ENCODE results near the gene POU2F3. TPM values are rescaled to one million over a fixed set of nuclear protein-coding genes. Genes with fewer than 3 reads are reported as not detected.

Gene POU2F3
- total RNA-seq, 4 donors from 2014 or later = 1.1 to 2.9 (median 1.5) TPM; not detected in 1

DNA sequence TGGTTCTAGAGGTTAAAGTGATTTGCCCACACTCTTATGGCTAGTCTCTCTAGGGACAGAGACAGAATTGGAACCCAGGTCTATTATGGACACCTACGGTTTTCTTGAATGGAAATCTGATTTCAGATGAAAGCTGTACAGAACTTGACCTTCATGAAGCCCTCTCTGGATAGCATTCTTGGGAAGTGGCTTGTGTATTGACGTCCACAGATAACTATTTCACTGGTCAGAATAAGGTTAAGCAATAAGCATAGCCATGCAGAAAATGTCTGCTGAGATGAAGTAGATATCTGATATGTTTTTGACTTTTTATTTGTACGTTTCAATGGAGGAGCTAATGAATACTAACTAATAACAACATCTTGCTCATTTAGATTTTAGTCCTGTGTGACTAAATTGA is 86.3 kb downstream of the POU2F3 start:
- Histone ChIP-seq H3K9me3 (no peaks in the 10 kb centered on the region), H3K36me3 (peaks cover 0 to 14% (median 0%) of the 10 kb centered on the region in 3 donors), H3K27me3 (peaks cover 0 to 5% (median 0%) of the 10 kb centered on the region in 4 donors), H3K4me3 (peak overlapping the region in 3 of 4 donors; percentile 48 to 80 (median 78)), H3K27ac (peak overlapping the region; percentile 28 to 94 (median 79)), H3K4me1 (peaks cover under 1 to 37% (median 8%) of the 10 kb centered on the region in 3 donors)
- WGBS, 2 donors = 51 to 63% methylated on average over 3 of the region's 3 CpGs
- no peak for DNase-seq
- no peak for TF ChIP-seq POLR2A (IDR thresholded peaks at IDR 0.05)
- TF ChIP-seq, protein P1, sequence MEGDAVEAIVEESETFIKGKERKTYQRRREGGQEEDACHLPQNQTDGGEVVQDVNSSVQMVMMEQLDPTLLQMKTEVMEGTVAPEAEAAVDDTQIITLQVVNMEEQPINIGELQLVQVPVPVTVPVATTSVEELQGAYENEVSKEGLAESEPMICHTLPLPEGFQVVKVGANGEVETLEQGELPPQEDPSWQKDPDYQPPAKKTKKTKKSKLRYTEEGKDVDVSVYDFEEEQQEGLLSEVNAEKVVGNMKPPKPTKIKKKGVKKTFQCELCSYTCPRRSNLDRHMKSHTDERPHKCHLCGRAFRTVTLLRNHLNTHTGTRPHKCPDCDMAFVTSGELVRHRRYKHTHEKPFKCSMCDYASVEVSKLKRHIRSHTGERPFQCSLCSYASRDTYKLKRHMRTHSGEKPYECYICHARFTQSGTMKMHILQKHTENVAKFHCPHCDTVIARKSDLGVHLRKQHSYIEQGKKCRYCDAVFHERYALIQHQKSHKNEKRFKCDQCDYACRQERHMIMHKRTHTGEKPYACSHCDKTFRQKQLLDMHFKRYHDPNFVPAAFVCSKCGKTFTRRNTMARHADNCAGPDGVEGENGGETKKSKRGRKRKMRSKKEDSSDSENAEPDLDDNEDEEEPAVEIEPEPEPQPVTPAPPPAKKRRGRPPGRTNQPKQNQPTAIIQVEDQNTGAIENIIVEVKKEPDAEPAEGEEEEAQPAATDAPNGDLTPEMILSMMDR (IDR thresholded peaks at IDR 0.05) = no peak
- intact Hi-C loops (cut with DNase I) = no loop called here

DNA sequence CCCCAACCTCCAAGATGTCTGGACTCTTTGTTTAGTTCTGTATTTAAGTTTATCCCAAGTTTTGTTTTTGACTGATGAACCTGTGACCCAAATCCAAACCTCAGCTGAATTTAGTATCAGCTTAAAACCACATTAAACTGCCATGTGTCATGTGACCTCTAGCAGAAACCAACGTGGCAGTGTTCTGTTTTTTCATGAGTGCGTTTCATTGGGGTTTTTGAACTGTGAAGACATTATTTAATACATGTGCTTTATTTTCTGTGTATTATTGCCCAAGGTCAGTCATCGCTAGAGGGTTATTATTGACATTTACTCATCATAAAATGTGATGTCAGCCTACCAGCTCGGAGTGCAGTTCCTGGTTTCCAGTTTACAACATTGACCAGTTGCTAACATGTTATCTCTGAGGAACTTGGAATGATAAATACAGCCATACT is 86.9 kb downstream of the POU2F3 start:
- Histone ChIP-seq H3K9me3 (no peaks in the 10 kb centered on the region), H3K4me1 (peaks cover 4 to 43% (median 8%) of the 10 kb centered on the region in 3 donors), H3K27ac (peak overlapping the region in 2 of 4 donors; percentile 79 to 94), H3K36me3 (peaks cover 0 to 14% (median 0%) of the 10 kb centered on the region in 3 donors), H3K27me3 (peaks cover 0 to 5% (median 0%) of the 10 kb centered on the region in 4 donors), H3K4me3 (no peak overlapping the region)
- intact Hi-C loops (cut with DNase I) = no loop called here
- 37 to 38% methylated on average over 4 of the region's 4 CpGs for WGBS, 2 donors
- TF ChIP-seq, protein P1 (IDR thresholded peaks at IDR 0.05) = no peak
- TF ChIP-seq POLR2A (IDR thresholded peaks at IDR 0.05) = no peak
- no peak for DNase-seq

DNA sequence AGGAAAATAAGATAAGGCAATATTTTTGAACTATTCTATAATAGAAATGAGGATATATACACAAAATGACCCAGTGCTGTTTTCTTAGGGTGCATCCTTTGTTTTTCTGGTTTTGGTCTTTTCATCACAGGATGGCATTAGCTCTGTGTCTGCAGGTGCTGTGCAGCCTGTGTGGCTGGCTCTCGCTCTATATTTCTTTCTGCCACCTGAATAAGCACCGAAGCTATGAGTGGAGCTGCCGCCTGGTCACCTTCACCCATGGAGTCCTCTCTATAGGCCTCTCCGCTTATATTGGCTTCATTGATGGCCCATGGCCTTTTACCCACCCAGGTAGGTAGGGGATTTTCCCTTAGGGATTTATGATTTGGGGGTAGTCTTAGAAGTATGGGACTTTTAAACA is 87.4 kb downstream of the POU2F3 start:
- no peaks in the 10 kb centered on the region for H3K9me3 ChIP-seq
- H3K4me3 ChIP-seq = no peak overlapping the region
- 91 to 96% methylated on average over 4 of the region's 4 CpGs for WGBS, 2 donors
- peaks cover 8 to 48% (median 8%) of the 10 kb centered on the region in 3 donors for H3K4me1 ChIP-seq
- peak overlapping the region in 1 of 4 donors; percentile 94 for H3K27ac ChIP-seq
- peaks cover 0 to 14% (median 0%) of the 10 kb centered on the region in 3 donors for H3K36me3 ChIP-seq
- no peak for DNase-seq
- peaks cover 0 to 5% (median 0%) of the 10 kb centered on the region in 4 donors for H3K27me3 ChIP-seq
- intact Hi-C loops (cut with DNase I) = no loop called here
- TF ChIP-seq POLR2A (IDR thresholded peaks at IDR 0.05) = no peak
- TF ChIP-seq, protein P1 (IDR thresholded peaks at IDR 0.05) = no peak

DNA sequence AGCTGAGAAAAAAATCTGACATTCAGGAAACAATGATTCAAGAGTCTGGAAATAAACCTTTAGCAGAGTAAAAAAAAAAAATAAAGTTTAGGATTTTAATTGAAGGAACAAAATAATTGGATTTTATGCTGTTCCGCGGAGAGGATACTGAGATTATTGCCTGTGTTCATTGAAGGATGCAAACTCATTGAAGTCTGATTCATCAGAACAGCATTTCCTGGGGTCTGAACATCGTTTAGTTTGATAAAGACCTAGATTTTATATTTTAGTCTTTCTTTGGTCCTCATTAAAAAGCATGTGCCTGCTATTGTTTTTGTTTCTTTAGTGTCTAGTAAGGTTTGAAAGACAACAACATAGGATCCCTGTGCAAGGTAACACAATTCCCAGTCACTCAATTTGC is 89.6 kb downstream of the POU2F3 start:
- Histone ChIP-seq H3K27me3 (peaks cover 0 to 5% (median 0%) of the 10 kb centered on the region in 4 donors), H3K27ac (no peak overlapping the region), H3K4me3 (no peak overlapping the region), H3K36me3 (peaks cover 0 to 14% (median 0%) of the 10 kb centered on the region in 3 donors), H3K9me3 (no peaks in the 10 kb centered on the region), H3K4me1 (peaks cover 11 to 69% (median 22%) of the 10 kb centered on the region in 3 donors)
- intact Hi-C loops (cut with DNase I) = no loop called here
- TF ChIP-seq, protein P1 (IDR thresholded peaks at IDR 0.05) = no peak
- no peak for TF ChIP-seq POLR2A (IDR thresholded peaks at IDR 0.05)
- no peak for DNase-seq
- 83 to 86% methylated on average over 3 of the region's 3 CpGs for WGBS, 2 donors

DNA sequence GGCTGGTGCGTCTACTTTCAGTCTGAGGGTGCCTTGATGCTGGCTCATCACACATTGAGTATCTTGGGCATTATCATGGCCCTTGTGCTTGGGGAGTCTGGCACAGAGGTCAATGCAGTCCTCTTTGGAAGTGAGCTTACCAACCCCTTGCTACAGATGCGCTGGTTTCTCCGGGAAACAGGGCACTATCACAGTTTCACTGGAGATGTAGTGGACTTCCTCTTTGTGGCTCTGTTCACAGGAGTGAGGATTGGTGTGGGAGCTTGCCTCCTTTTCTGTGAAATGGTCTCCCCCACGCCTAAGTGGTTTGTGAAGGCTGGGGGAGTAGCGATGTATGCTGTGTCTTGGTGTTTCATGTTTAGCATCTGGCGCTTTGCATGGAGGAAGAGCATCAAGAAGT is 90.1 kb downstream of the POU2F3 start:
- TF ChIP-seq POLR2A (IDR thresholded peaks at IDR 0.05) = no peak
- TF ChIP-seq, protein P1 (IDR thresholded peaks at IDR 0.05) = no peak
- H3K27ac ChIP-seq = no peak overlapping the region
- H3K36me3 ChIP-seq = peaks cover 0 to 14% (median 0%) of the 10 kb centered on the region in 3 donors
- WGBS, 2 donors = 95 to 100% methylated on average over 1 to 5 of the region's 6 CpGs
- peaks cover 0 to 5% (median 0%) of the 10 kb centered on the region in 4 donors for H3K27me3 ChIP-seq
- peaks cover 10 to 69% (median 22%) of the 10 kb centered on the region in 3 donors for H3K4me1 ChIP-seq
- H3K4me3 ChIP-seq = no peak overlapping the region
- intact Hi-C loops (cut with DNase I) = no loop called here
- no peaks in the 10 kb centered on the region for H3K9me3 ChIP-seq
- no peak for DNase-seq

Data from esophagus squamous epithelium (tissue), 5 donors.